ENCODE results near the gene PHACTR2. TPM values are rescaled to one million over a fixed set of nuclear protein-coding genes. Genes with fewer than 3 reads are reported as not detected.

Gene PHACTR2
- total and polyA plus RNA-seq, 10 of the 15 experiments (the other 5 are each of a cell fraction or from before 2014, with no cell fraction given), result 1.4 to 19.1 (median 5.3) TPM

DNA sequence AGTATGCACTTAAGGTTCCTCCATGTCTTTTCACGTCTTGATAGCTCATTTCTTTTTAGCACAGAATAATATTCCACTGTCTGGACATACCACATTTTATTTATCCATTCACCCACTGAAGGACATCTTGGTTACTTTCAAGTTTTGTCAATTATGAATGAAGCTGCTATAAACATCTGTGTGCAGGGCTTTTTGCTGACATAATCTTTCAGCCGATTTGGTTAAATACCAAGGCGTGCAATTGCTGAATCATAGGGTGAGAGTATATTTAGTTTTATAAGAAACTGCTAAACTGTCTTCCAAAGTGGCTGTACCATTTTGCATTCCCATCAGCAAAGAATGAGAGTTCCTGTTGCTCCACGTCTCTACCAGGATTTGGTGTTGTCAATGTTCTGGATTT lies 44.9 kb upstream of the PHACTR2 start:
- intact Hi-C loops (cut with micrococcal nuclease; ENCODE audit: unreplicated experiment), result no loop called here
- no peaks in the 10 kb centered on the region for H3K79me2 ChIP-seq (ENCODE audit: control insufficient read depth, insufficient read depth, low read length)
- no peak for ATAC-seq

More for the DNA sequence above, 44.9 kb upstream of the PHACTR2 start:
- WGBS (ENCODE audit: insufficient coverage, insufficient replicate concordance, low lambda C conversion rate, missing lambda C conversion rate), result 63% methylated on average over 4 of the region's 4 CpGs
- Histone ChIP-seq H3K4me1 (ENCODE audit: control insufficient read depth, insufficient read depth, low read length) (no peaks in the 10 kb centered on the region), H2AFZ (ENCODE audit: control insufficient read depth, low read depth, low read length) (no peak overlapping the region), H3K4me3 (no peak overlapping the region), H3K27ac (ENCODE audit: control insufficient read depth, insufficient read depth) (no peak overlapping the region), H3K9me3 (replicated peaks; ENCODE audit: control insufficient read depth, insufficient read depth, low read length) (no peaks in the 10 kb centered on the region), H4K20me1 (ENCODE audit: control insufficient read depth, insufficient read depth) (no peaks in the 10 kb centered on the region), H3K36me3 (ENCODE audit: control insufficient read depth in 2 of 2, insufficient read depth in 2 of 2, low read length in 1 of 2) (no peaks in the 10 kb centered on the region), H3K4me2 (ENCODE audit: control insufficient read depth, insufficient read depth) (no peak overlapping the region), H3K9ac (ENCODE audit: control insufficient read depth, insufficient read depth, low read length) (no peak overlapping the region), H3K27me3 (replicated peaks in 1 of 2; ENCODE audit: control insufficient read depth in 2 of 2, insufficient read depth in 2 of 2, low read length in 1 of 2) (no peaks in the 10 kb centered on the region)
- CTCF ChIA-PET, result no interaction called here
- POLR2A ChIA-PET, result no interaction called here
- SMC1A ChIA-PET (ENCODE audit: uncharacterized antibody, unreplicated experiment), result interaction anchor here (0.7 kb wide), 1 partner anchor 110 kb away, joined by 3 read pairs; no protein-coding TSS in a partner anchor
- TF ChIP-seq PRDM15 (CRISPR knock-in tag; IDR thresholded peaks at IDR 0.05) (no peak), CBFB (IDR thresholded peaks at IDR 0.05; ENCODE audit: low read depth) (no peak), EGR1 (IDR thresholded peaks at IDR 0.05; ENCODE audit: borderline replicate concordance in 1 of 2, low read depth in 2 of 2, low read length in 2 of 2) (no peak), SMAD1 (IDR thresholded peaks at IDR 0.05; ENCODE audit: low read depth, partially characterized antibody) (no peak), GATAD2B (conservative IDR thresholded peaks at IDR 0.05; ENCODE audit: low read depth) (no peak), WRNIP1 (IDR thresholded peaks at IDR 0.05; ENCODE audit: borderline replicate concordance, low read depth, low read length) (no peak), POLR2AphosphoS2 (IDR thresholded peaks at IDR 0.05; ENCODE audit: low read depth, low read length) (no peak), NFYB (IDR thresholded peaks at IDR 0.05; ENCODE audit: insufficient read depth, low read depth, low read length) (no peak), NR2F1 (conservative IDR thresholded peaks at IDR 0.05) (no peak)
- TF ChIP-seq, protein P1, sequence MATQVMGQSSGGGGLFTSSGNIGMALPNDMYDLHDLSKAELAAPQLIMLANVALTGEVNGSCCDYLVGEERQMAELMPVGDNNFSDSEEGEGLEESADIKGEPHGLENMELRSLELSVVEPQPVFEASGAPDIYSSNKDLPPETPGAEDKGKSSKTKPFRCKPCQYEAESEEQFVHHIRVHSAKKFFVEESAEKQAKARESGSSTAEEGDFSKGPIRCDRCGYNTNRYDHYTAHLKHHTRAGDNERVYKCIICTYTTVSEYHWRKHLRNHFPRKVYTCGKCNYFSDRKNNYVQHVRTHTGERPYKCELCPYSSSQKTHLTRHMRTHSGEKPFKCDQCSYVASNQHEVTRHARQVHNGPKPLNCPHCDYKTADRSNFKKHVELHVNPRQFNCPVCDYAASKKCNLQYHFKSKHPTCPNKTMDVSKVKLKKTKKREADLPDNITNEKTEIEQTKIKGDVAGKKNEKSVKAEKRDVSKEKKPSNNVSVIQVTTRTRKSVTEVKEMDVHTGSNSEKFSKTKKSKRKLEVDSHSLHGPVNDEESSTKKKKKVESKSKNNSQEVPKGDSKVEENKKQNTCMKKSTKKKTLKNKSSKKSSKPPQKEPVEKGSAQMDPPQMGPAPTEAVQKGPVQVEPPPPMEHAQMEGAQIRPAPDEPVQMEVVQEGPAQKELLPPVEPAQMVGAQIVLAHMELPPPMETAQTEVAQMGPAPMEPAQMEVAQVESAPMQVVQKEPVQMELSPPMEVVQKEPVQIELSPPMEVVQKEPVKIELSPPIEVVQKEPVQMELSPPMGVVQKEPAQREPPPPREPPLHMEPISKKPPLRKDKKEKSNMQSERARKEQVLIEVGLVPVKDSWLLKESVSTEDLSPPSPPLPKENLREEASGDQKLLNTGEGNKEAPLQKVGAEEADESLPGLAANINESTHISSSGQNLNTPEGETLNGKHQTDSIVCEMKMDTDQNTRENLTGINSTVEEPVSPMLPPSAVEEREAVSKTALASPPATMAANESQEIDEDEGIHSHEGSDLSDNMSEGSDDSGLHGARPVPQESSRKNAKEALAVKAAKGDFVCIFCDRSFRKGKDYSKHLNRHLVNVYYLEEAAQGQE (IDR thresholded peaks at IDR 0.05; ENCODE audit: low read depth, low read length), result no peak
- no TSS peak for BruUV-seq (replicated peaks)
- no peak for DNase-seq (ENCODE audit: low read depth, low spot score)
- RAD21 ChIA-PET (ENCODE audit: unreplicated experiment), result no interaction called here
- in situ Hi-C loops (cut with MboI), result no loop called here
- FAIRE-seq, result no peak
